Fibroblast of villous mesenchyme (primary cell): ENCODE measurements around the gene NPTX2. TPM values are rescaled to one million over a fixed set of nuclear protein-coding genes. Genes with fewer than 3 reads are reported as not detected.

Source experiments
- DNase-seq: peaks from one replicate; pipeline ENCODE4 v3.0.0-alpha.2; 2010; ENCODE audit warnings: low read depth
- H3K4me3 ChIP-seq: 2 replicates; pipeline ENCODE4 v1.5.1; 2011; ENCODE audit warnings: low read depth, mild to moderate bottlenecking, low read length
- total RNA-seq: library from RNA; depleted of rRNA; stranded (reverse); fragments of >200 nt; gene quantifications from 2 replicates; pipeline ENCODE4 v1.2.3, GENCODE V29; 2012
- TF ChIP-seq, protein P1 (sequence below): IDR thresholded peaks from 2 replicates; pipeline ENCODE4 v1.5.1; 2012; ENCODE audit warnings: low read depth, mild to moderate bottlenecking, low read length; ENCODE audit not compliant: insufficient read depth

NPTX2 gene
- total RNA-seq, 1 donor: 0.43 TPM

DNA sequence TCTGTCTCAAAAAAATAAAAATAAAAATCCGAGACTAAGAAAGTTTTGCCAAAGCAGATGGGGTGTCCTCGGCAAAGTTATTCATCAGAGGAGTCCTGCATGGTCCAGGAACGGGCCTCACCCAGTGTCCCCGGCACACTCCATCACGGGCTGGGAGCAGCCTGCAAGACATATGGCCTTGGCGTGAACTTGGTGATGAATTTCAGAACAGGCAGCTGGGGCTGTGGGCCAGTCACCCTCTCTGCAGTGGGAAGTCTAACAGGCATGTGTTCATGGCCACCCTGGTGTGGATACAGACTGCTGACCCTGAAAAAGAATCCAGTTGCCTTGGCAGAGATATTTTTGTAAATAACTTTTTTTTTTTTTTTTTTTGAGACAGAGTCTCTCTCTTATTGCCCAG, 34.7 kb downstream of the NPTX2 start:
- TF ChIP-seq, protein P1, sequence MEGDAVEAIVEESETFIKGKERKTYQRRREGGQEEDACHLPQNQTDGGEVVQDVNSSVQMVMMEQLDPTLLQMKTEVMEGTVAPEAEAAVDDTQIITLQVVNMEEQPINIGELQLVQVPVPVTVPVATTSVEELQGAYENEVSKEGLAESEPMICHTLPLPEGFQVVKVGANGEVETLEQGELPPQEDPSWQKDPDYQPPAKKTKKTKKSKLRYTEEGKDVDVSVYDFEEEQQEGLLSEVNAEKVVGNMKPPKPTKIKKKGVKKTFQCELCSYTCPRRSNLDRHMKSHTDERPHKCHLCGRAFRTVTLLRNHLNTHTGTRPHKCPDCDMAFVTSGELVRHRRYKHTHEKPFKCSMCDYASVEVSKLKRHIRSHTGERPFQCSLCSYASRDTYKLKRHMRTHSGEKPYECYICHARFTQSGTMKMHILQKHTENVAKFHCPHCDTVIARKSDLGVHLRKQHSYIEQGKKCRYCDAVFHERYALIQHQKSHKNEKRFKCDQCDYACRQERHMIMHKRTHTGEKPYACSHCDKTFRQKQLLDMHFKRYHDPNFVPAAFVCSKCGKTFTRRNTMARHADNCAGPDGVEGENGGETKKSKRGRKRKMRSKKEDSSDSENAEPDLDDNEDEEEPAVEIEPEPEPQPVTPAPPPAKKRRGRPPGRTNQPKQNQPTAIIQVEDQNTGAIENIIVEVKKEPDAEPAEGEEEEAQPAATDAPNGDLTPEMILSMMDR: no peak
- no peak overlapping the region for H3K4me3 ChIP-seq
- no peak for DNase-seq

DNA sequence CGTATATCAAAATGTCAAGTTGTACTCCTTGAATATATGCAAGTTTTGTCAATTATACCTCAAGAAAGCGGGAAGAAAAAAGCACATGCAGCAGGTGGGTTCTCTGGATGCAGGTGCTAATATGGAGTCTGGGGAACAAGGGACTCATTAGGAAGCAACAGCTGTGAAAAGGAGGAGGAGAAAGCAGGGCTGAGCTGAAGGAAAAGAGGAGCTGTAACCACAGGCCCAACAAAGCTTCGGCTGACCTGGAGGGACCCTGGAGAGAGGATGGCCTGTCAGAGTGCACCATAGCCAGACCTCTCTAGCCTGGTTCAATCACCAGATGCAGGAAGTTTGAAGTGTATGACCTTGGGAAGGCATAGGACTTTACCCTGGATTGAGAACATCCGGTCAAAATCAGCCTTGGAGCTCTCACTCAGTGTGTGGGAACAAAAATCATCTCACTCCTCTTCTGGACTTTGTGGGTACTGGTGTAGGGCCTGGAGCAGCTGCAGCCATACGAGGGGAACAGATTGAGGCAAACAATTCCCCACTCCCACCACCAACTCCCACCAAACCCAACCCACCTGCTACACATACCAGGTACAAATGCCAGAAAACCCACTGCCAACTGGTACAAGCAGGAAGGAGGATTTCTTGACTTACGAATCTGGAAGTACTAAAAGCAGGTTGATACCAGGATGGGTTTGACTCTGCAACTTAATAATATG, 36.7 kb downstream of the NPTX2 start:
- no peak for DNase-seq
- TF ChIP-seq, protein P1: no peak
- no peak overlapping the region for H3K4me3 ChIP-seq

DNA sequence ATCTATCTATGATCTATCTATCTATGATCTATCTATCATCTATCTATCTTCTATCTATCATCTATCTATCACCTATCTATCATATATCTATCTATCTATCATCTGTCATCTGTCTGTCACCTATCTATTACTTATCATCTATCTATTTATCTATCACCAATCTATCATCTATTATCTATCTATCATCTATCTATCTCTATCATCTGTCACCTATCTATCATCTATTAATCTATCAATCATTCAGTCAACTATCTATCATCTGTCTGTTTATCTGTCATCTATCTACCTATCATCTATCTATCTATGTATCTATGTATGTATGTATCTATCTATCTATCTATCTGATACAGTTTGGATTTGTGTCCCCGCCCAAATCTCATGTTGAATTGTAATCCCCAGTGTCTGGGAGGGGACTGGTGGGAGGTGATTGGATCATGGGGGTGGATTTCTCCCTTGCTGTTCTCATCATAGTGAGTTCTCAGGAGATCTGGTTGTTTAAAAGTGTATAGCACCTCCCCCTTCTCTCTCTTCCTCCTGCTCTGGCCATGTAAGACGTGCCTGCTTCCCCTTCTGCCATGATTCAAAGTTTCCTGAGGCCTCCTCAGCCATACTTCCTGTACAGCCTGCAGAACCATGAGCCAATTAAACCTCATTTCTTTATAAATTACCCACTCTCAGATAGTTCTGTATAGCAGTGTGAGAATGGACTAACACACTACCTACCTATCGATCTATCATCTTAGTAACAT, 37.6 kb downstream of the NPTX2 start:
- DNase-seq: no peak
- TF ChIP-seq, protein P1: no peak
- H3K4me3 ChIP-seq: no peak overlapping the region

DNA sequence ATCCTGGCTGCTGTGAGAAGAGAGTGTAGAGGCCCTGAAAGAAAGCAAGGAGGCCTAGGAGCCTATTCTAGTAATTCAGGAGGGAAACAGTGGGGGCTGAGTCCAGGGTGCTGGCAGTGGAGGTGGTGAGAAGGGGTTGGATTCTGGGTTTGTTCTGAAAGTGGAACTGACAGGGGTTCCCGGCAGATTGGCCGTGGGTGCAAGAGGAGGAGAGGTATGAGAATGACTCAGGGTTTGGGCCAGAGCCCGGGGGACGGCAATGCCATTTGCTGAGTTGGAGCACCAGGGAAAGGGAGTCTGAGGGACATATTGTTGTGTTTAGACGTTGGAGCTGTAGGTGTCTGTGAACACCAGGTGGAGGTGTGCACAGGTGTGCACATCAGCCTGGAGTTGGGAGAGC, 38.5 kb downstream of the NPTX2 start:
- TF ChIP-seq, protein P1: no peak

DNA sequence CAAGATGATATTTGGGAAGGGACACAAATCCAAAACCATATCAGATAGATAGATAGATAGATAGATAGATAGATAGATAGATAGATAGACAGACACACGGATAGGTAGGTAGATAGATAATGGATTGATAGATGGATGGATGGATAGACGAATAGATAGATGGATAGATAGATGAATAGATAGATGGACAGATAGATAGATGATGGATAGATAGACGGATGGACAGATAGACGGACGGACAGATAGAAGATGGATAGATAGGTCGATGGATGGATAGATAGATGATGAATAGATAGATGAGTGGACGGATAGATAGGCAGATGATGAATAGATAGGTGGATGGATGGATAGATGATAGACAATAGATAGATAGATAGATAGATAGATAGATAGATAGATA, 39.8 kb downstream of the NPTX2 start:
- TF ChIP-seq, protein P1: no peak
- H3K4me3 ChIP-seq: no peak overlapping the region
- no peak for DNase-seq

More for the DNA sequence above, 38.5 kb downstream of the NPTX2 start:
- DNase-seq: no peak
- no peak overlapping the region for H3K4me3 ChIP-seq

DNA sequence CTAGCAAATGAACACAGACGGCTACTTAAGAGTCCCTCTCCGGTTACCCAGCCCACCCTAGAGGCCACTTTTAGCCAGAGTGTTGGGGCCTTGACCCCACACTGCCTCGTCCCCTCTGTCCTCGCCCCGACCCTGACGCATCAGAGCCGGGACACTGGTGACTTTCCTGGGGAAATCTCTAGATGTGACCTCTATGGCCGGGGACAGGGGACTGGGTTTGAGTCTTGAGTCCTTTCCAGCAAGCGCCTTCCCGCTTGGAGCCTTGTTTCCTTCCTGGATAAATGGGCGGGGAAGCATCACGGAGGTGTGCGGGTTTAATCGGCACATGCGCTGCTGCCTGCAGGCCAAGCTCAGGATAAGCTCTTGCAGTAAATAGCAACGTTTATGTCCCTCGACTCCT, 40.7 kb downstream of the NPTX2 start:
- no peak overlapping the region for H3K4me3 ChIP-seq
- TF ChIP-seq, protein P1: no peak
- no peak for DNase-seq
